Vagina (tissue), 2 donors: ENCODE results near the gene SLBP. TPM values are rescaled to one million over a fixed set of nuclear protein-coding genes. Genes with fewer than 3 reads are reported as not detected.

Source experiments
- DNase-seq, 2 donors: peaks; one replicate each; pipeline ENCODE4 v3.0.0-alpha.2; 2017; ENCODE audit errors: extremely low spot score in 2 of 2
- H3K27ac ChIP-seq: fragments of 200-600 bp; sonication (generic); one replicate; pipeline ENCODE4 v1.5.1; 2019
- H3K27me3 ChIP-seq: fragments of 200-600 bp; sonication (generic); one replicate; pipeline ENCODE4 v1.5.1; 2019
- H3K36me3 ChIP-seq, 2 donors: fragments of 200-600 bp; sonication (generic); one replicate each; pipeline ENCODE4 v1.5.1; 2017 to 2019
- H3K4me1 ChIP-seq: fragments of 200-600 bp; sonication (generic); one replicate; pipeline ENCODE4 v1.5.1; 2019
- H3K4me3 ChIP-seq, 2 donors: fragments of 200-600 bp; sonication (generic); 1 replicate in 1 of 2; 2 replicates in 1 of 2; pipeline ENCODE4 v1.5.1; 2016 to 2019
- H3K9me3 ChIP-seq: fragments of 200-600 bp; sonication (generic); one replicate; pipeline ENCODE4 v1.5.1; 2019
- POLR2A ChIP-seq, 2 donors: fragments of 450-650 bp; IDR thresholded peaks; one replicate each; pipeline ENCODE4 v1.6.1; 2017; ENCODE audit warnings: antibody characterized with exemption in 2 of 2, mild to moderate bottlenecking in 2 of 2, moderate library complexity in 2 of 2
- POLR2AphosphoS5 ChIP-seq, 2 donors: sonication (generic); formaldehyde crosslinking; IDR thresholded peaks; one replicate each; pipeline ENCODE4 v1.9.0; 2017; ENCODE audit warnings: antibody characterized with exemption in 2 of 2, mild to moderate bottlenecking in 2 of 2, low read depth in 1 of 2; ENCODE audit not compliant: insufficient read depth in 1 of 2
- intact Hi-C: fragments of 100-400 bp; cut with DNase I; formaldehyde crosslinking; loops from one replicate; pipeline ENCODE4 v1.15.1; 2023
- total RNA-seq: library from RNA; depleted of rRNA; stranded (reverse); fragments of >200 nt; gene quantifications from one replicate; pipeline ENCODE4 v1.2.3, GENCODE V29; 2016
- TF ChIP-seq, protein P1 (sequence below), 3 experiments: fragments of 450-650 bp in 2 of 3; fragments of 200-600 bp in 1 of 3; sonication (generic) in 1 of 3; IDR thresholded peaks; one replicate each; pipeline ENCODE4 v1.5.1; 2017 to 2019; ENCODE audit warnings: antibody characterized with exemption in 3 of 3, mild to moderate bottlenecking in 2 of 3, moderate library complexity in 2 of 3

Gene SLBP
- total RNA-seq, 1 donor from 2014 or later: 49.6 TPM

DNA sequence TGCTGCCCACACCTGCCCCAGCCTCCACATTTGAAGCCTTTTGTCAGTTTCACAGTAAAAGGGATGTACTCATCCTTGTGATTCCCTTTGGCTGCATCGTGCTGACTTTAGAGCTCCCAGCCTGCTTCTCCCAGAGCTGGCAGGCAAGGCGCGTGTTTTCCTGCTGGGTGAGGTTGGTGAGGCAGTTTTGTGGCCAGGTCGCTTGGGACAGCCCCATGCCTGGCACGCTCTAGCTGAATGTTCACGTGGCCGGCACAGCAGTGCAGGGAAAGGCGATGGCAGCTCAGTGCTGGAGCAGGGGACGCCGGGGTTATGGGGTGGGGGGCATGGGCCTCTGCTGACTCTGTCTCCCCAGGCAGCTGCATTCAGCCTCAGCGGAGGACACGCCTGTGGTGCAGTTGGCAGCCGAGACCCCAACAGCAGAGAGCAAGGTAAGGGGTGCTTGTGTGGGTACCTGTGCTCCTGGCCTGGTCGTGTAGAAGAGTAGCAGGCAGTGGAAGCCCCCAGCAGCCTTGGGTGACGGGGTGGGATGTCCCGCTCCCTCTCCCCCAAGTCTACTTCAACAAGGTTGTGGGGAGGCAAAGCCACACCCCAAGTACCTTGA lies 18.5 kb upstream of the SLBP start:
- DNase-seq: no peak
- Histone ChIP-seq H3K4me3 (no peak overlapping the region), H3K4me1 (peaks cover 20% of the 10 kb centered on the region), H3K27me3 (no peaks in the 10 kb centered on the region), H3K27ac (no peak overlapping the region), H3K9me3 (no peaks in the 10 kb centered on the region), H3K36me3 (no peaks in the 10 kb centered on the region)
- intact Hi-C loops: no loop called here
- no peak for TF ChIP-seq POLR2AphosphoS5 (IDR thresholded peaks at IDR 0.05; ENCODE audit: insufficient read depth in 1 of 2, low read depth in 1 of 2)
- TF ChIP-seq, protein P1, sequence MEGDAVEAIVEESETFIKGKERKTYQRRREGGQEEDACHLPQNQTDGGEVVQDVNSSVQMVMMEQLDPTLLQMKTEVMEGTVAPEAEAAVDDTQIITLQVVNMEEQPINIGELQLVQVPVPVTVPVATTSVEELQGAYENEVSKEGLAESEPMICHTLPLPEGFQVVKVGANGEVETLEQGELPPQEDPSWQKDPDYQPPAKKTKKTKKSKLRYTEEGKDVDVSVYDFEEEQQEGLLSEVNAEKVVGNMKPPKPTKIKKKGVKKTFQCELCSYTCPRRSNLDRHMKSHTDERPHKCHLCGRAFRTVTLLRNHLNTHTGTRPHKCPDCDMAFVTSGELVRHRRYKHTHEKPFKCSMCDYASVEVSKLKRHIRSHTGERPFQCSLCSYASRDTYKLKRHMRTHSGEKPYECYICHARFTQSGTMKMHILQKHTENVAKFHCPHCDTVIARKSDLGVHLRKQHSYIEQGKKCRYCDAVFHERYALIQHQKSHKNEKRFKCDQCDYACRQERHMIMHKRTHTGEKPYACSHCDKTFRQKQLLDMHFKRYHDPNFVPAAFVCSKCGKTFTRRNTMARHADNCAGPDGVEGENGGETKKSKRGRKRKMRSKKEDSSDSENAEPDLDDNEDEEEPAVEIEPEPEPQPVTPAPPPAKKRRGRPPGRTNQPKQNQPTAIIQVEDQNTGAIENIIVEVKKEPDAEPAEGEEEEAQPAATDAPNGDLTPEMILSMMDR (IDR thresholded peaks at IDR 0.05): no peak
- TF ChIP-seq POLR2A (IDR thresholded peaks at IDR 0.05): no peak

DNA sequence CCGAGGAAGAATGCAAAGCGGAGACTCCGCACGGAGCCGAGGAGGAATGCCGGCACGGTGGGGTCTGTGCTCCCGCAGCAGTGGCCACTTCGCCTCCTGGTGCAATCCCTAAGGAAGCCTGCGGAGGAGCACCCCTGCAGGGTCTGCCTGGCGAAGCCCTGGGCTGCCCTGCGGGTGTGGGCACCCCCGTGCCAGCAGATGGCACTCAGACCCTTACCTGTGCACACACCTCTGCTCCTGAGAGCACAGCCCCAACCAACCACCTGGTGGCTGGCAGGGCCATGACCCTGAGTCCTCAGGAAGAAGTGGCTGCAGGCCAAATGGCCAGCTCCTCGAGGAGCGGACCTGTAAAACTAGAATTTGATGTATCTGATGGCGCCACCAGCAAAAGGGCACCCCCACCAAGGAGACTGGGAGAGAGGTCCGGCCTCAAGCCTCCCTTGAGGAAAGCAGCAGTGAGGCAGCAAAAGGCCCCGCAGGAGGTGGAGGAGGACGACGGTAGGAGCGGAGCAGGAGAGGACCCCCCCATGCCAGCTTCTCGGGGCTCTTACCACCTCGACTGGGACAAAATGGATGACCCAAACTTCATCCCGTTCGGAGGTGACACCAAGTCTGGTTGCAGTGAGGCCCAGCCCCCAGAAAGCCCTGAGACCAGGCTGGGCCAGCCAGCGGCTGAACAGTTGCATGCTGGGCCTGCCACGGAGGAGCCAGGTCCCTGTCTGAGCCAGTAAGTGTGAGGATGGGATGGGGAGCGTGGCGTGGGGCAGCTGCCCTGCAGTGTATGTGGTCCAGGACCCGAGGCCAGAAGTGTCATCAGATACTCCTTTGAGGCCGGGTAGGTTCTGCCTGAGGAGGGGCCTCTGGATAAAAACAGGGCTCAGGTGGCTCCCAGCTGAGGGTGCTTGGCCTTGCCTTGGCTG lies 16.2 kb upstream of the SLBP start:
- no peaks in the 10 kb centered on the region for H3K36me3 ChIP-seq

DNA sequence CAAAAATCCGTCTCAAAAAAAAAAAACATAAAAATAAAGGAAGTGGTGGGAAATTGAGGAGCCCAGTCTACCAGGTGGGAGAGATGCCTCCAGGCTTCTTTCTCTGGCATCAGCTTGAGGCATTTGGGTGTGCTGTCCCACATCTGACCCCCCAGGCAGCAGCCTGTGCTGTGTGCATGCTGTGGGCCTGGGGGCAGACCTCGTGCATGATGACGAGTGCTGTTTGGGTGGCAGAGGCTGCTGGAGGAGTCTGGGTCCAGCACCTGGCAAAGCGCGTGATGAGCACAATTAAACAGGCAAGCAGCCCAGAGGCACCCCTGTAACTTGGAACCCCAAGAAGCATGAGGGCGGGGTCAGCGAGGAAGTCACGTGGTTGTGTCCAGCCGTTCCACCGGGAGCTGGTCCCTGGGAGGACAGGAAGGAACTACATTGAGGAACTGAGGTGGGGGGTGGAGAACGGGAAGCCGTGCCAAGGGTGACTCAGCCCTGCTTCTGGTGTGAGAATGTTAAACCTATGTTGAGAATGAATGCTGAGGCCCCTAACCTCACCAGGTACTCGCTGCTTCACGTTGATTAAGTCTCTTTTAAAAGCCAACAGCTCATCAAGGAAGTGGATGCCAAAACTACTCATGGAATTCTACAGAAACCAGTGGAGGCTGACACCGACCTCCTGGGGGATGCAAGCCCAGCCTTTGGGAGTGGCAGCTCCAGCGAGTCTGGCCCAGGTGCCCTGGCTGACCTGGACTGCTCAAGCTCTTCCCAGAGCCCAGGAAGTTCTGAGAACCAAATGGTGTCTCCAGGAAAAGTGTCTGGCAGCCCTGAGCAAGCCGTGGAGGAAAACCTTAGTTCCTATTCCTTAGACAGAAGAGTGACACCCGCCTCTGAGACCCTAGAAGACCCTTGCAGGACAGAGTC lies 15.3 kb upstream of the SLBP start:
- DNase-seq: no peak
- no peaks in the 10 kb centered on the region for H3K9me3 ChIP-seq
- intact Hi-C loops: loop anchor here (2.0 kb wide), 1 partner anchor 29 kb away; no protein-coding TSS in a partner anchor

More for the DNA sequence above, 16.2 kb upstream of the SLBP start:
- DNase-seq: no peak
- H3K4me1 ChIP-seq: peaks cover 20% of the 10 kb centered on the region
- H3K4me3 ChIP-seq: peak overlapping the region in 1 of 2 donors; percentile 4
- H3K9me3 ChIP-seq: no peaks in the 10 kb centered on the region
- H3K27me3 ChIP-seq: no peaks in the 10 kb centered on the region
- peak overlapping the region; percentile 59 for H3K27ac ChIP-seq
- intact Hi-C loops: no loop called here
- no peak for TF ChIP-seq POLR2A (IDR thresholded peaks at IDR 0.05)

DNA sequence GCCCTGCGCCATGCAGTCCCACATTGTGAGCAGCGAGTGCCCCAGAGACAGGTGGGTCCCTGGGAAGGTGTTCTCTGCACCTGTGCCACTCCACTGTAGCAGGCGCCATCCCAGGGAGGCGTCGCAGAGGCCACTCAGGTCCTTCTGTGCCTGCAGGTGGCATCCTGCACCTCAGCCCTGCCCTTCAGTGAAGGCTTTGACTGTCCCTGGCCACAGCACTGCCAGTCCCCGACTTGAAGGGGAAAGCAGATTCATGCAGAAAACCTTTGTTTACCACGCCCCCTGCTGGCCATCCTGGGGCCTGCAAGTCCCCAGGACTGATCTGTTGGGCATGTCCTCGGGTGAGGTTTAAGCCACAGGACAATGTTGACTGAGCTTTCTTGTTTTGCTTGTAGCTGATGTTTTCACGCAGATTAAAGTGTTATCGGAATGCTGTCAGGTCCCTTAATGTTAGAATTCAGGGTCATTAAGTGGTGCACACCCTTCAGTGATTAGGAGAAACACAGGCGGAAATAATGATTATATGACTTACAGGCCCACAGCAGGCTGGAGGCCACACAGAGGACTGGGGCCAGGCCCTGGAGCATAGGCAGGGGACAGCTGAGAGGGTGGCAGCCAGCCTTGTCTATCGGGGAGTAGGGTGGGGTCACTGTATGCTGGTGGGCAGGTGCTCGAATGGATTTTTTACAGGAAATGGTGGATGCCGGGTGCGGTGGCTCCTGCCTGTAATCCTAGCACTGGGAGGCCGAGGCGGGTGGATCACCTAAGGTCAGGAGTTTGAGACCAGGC lies 14.2 kb upstream of the SLBP start:
- Histone ChIP-seq H3K27me3 (no peaks in the 10 kb centered on the region), H3K4me1 (peaks cover 33% of the 10 kb centered on the region), H3K9me3 (no peaks in the 10 kb centered on the region), H3K27ac (peak overlapping the region; percentile 24), H3K4me3 (no peak overlapping the region), H3K36me3 (no peaks in the 10 kb centered on the region)
- TF ChIP-seq POLR2AphosphoS5 (IDR thresholded peaks at IDR 0.05; ENCODE audit: insufficient read depth in 1 of 2, low read depth in 1 of 2): peak in 1 of 2 donors; percentile 12
- TF ChIP-seq, protein P1 (IDR thresholded peaks at IDR 0.05): peak; percentile 87 to 90 (median 89)
- no peak for TF ChIP-seq POLR2A (IDR thresholded peaks at IDR 0.05)
- DNase-seq: no peak
- intact Hi-C loops: loop anchor here (2.0 kb wide), 1 partner anchor 28 kb away; no protein-coding TSS in a partner anchor

More for the DNA sequence above, 15.3 kb upstream of the SLBP start:
- peak overlapping the region; percentile 59 for H3K27ac ChIP-seq
- H3K36me3 ChIP-seq: no peaks in the 10 kb centered on the region
- H3K27me3 ChIP-seq: no peaks in the 10 kb centered on the region
- TF ChIP-seq POLR2A (IDR thresholded peaks at IDR 0.05): no peak
- TF ChIP-seq POLR2AphosphoS5 (IDR thresholded peaks at IDR 0.05; ENCODE audit: insufficient read depth in 1 of 2, low read depth in 1 of 2): peak; percentile 29 to 35
- H3K4me3 ChIP-seq: peak overlapping the region in 1 of 2 donors; percentile 4
- peaks cover 24% of the 10 kb centered on the region for H3K4me1 ChIP-seq

DNA sequence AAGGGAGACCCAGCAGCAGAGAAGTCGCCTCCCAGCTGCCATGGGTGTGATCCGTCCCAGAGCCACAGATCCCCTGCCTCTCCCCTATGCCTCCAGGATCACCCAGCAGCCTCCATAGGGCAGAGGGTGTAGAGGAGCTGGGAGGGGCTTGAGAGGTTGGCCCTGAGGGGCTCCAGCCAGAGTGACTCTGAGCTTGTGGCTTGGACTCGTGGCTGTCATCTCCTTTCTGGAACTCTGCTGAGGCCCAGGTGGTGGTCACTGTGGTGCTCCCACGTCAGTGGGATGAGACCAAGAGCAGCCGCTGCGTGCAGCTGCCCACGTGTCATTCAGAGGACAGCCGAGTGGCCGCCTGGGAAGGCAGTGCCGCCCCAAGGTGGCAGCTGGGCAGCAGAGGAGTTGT lies 13.4 kb upstream of the SLBP start:
- Histone ChIP-seq H3K9me3 (no peaks in the 10 kb centered on the region), H3K27me3 (no peaks in the 10 kb centered on the region), H3K36me3 (no peaks in the 10 kb centered on the region), H3K4me1 (peaks cover 33% of the 10 kb centered on the region), H3K4me3 (no peak overlapping the region), H3K27ac (no peak overlapping the region)
- TF ChIP-seq POLR2A (IDR thresholded peaks at IDR 0.05) (no peak), POLR2AphosphoS5 (IDR thresholded peaks at IDR 0.05; ENCODE audit: insufficient read depth in 1 of 2, low read depth in 1 of 2) (no peak)
- TF ChIP-seq, protein P1 (IDR thresholded peaks at IDR 0.05): no peak
- intact Hi-C loops: no loop called here
- DNase-seq: no peak
